ENCODE data around the gene DUSP2. TPM values are rescaled to one million over a fixed set of nuclear protein-coding genes. Genes with fewer than 3 reads are reported as not detected.

Gene DUSP2
- total and polyA plus RNA-seq, 8 donors: 3.6 to 9.4 (median 6.0) TPM

DNA sequence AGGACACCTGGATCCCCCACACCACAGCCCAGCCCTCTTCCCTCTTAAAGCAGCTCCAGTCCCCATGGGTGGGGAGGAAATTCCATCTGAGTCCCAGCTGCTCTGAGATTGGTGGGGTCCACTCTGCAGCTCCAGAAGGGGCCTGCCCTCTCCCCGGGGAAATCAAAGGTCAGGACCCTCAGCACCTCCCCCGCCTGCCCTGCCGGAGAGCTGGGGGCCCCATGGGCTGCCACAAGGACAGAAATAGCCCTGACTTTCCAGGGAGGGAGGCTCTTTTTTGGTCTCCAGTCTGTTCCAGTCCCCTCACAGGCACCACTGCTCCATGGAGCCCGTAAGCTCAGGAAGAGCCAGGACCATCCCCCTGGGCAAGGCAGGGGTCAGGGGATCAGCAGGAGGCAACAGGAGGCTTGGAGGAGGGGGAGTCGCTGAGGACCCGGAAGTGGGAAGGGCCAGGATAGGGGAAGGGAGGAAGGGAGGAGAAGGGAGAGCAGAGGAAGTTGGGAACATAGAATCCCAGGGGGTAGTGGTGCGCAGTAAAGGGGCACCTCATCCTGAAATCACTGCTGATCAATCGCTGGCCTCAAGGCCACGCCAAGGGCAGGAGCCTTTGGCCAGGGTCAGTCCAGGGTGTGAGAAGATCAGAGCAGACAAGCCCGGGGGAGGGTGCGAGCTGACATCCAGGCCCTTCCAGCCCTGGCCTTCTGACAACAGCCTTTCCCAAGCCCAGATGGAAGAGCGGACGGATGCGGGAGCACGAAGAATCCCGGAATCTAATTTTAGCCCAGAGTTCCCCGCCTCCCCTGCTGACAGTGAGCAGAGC lies 36.5 kb downstream of the DUSP2 start:
- no peak for TF ChIP-seq POLR2A (IDR thresholded peaks at IDR 0.05)
- TF ChIP-seq, protein P1, sequence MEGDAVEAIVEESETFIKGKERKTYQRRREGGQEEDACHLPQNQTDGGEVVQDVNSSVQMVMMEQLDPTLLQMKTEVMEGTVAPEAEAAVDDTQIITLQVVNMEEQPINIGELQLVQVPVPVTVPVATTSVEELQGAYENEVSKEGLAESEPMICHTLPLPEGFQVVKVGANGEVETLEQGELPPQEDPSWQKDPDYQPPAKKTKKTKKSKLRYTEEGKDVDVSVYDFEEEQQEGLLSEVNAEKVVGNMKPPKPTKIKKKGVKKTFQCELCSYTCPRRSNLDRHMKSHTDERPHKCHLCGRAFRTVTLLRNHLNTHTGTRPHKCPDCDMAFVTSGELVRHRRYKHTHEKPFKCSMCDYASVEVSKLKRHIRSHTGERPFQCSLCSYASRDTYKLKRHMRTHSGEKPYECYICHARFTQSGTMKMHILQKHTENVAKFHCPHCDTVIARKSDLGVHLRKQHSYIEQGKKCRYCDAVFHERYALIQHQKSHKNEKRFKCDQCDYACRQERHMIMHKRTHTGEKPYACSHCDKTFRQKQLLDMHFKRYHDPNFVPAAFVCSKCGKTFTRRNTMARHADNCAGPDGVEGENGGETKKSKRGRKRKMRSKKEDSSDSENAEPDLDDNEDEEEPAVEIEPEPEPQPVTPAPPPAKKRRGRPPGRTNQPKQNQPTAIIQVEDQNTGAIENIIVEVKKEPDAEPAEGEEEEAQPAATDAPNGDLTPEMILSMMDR (IDR thresholded peaks at IDR 0.05): no peak
- H3K9me3 ChIP-seq: peaks cover 0 to 17% (median 8%) of the 10 kb centered on the region in 4 donors
- 54 to 70% (median 62%) methylated on average over 17 of the region's 17 CpGs for WGBS, 5 donors
- peaks cover 0 to 17% (median 7%) of the 10 kb centered on the region in 4 donors for H3K4me1 ChIP-seq
- intact Hi-C loops (cut with DNase I; ENCODE audit: low total_unique reads): no loop called here
- peak overlapping the region in 2 of 5 donors; percentile 25 to 26 for H3K27ac ChIP-seq
- H3K27me3 ChIP-seq: peaks cover 0 to 15% (median 0%) of the 10 kb centered on the region in 3 donors
- no peaks in the 10 kb centered on the region for H3K36me3 ChIP-seq
- H3K4me3 ChIP-seq: no peak overlapping the region
- DNase-seq: peak in 1 of 2 donors; percentile 78

DNA sequence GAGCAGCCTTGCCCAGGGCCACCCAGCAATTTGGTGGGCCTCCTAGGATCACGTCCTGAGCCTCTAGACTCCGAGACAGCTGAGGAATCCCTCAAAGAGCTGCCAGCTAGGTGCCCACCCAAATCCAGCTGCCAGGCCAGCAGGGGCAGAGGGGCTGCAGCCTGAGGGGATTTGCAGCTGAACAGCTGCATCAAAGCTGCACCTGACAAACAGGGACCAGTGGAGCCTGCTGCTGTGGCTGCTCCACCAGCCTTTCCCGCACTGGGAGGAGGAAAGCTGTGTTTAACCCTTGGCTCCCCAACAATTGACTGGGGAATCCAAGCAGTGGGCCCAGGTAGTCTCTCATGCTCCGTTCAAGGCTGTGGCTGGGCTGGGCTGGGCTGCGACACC lies 37.1 kb downstream of the DUSP2 start:
- no peak for TF ChIP-seq POLR2A (IDR thresholded peaks at IDR 0.05)
- TF ChIP-seq EP300 (IDR thresholded peaks at IDR 0.05): no peak
- TF ChIP-seq, protein P1 (IDR thresholded peaks at IDR 0.05): no peak
- TF ChIP-seq POLR2AphosphoS5 (IDR thresholded peaks at IDR 0.05): no peak
- WGBS, 5 donors: 42 to 50% (median 46%) methylated on average over 5 of the region's 5 CpGs; no CpG with 5 or more reads in 1 of the 5 donors
- Histone ChIP-seq H3K27ac (peak overlapping the region in 2 of 5 donors; percentile 8 to 26), H3K27me3 (peaks cover 0 to 15% (median 0%) of the 10 kb centered on the region in 3 donors), H3K4me1 (peaks cover 0 to 17% (median 7%) of the 10 kb centered on the region in 4 donors), H3K9me3 (peaks cover 0 to 17% (median 8%) of the 10 kb centered on the region in 4 donors), H3K4me3 (no peak overlapping the region), H3K36me3 (no peaks in the 10 kb centered on the region)
- DNase-seq: no peak
- intact Hi-C loops (cut with DNase I; ENCODE audit: low total_unique reads): no loop called here

DNA sequence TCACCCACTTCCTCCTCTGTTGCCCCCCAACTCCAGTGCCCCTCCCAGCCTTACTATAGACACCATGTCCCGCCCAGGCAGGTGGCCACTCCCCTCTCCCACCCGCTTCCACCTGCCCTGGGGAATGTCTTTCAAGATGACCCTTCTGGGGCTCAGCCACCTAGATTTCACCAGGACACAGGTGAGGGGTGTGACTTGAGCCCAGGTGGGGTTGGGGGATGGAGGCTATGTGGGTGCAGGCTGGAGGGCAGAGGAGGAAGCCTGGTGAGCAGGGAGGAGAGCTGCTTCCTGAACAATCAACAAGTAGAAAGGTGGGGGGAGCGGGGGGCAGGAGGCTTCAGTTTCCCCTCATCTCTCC lies 37.6 kb downstream of the DUSP2 start:
- WGBS, 5 donors: 67 to 79% (median 69%) methylated on average over 3 of the region's 3 CpGs
- no peak for DNase-seq
- peaks cover 0 to 17% (median 7%) of the 10 kb centered on the region in 4 donors for H3K4me1 ChIP-seq
- TF ChIP-seq POLR2AphosphoS5 (IDR thresholded peaks at IDR 0.05): no peak
- TF ChIP-seq EP300 (IDR thresholded peaks at IDR 0.05): no peak
- TF ChIP-seq, protein P1 (IDR thresholded peaks at IDR 0.05): no peak
- no peak for TF ChIP-seq POLR2A (IDR thresholded peaks at IDR 0.05)
- no peaks in the 10 kb centered on the region for H3K36me3 ChIP-seq
- H3K9me3 ChIP-seq: peaks cover 0 to 17% (median 8%) of the 10 kb centered on the region in 4 donors
- peak overlapping the region in 1 of 5 donors; percentile 8 for H3K27ac ChIP-seq
- no peak overlapping the region for H3K4me3 ChIP-seq
- intact Hi-C loops (cut with DNase I; ENCODE audit: low total_unique reads): no loop called here
- peaks cover 0 to 15% (median 0%) of the 10 kb centered on the region in 3 donors for H3K27me3 ChIP-seq

DNA sequence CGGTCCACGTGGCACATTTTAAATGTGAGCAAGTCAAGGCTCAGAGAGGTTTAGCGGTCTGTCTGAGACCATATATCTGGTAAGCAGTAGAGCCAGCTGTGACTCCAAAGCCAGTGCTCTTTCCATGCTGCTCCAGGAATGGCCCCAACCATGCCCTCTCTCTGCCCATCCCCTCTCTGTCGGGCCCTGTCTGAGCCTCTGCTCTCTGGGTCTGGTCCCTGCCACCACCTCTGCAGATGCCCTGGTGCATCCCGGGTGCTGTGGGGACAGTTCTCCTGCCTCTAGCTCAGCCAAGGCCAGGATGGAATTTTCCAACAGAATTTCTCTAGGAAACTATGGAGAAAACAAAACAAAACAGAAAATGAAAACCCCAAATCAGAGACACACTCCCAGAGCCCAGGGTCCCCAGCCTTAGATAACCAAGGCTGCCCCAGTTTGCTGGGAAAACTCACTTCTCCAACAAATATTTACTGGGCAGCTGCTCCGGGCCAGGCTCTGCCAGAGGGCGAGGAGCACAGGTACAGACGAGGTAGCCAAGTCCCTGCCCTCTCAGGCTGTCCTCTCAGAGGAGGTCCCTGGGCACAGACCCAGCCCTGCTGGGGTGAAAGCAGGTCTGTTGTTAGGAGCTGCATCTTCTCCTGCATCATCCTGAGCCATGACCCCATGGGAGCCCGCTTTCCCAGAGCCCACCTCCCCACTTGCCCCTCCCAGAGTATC lies 38.1 kb downstream of the DUSP2 start:
- intact Hi-C loops (cut with DNase I; ENCODE audit: low total_unique reads): no loop called here
- Histone ChIP-seq H3K36me3 (no peaks in the 10 kb centered on the region), H3K9me3 (peaks cover 0 to 17% (median 8%) of the 10 kb centered on the region in 4 donors), H3K4me3 (no peak overlapping the region), H3K4me1 (peaks cover 0 to 17% (median 7%) of the 10 kb centered on the region in 4 donors), H3K27ac (peak overlapping the region in 1 of 5 donors; percentile 8), H3K27me3 (peaks cover 0 to 15% (median 0%) of the 10 kb centered on the region in 3 donors)
- no peak for DNase-seq
- 60 to 72% (median 63%) methylated on average over 8 to 9 of the region's 9 CpGs for WGBS, 5 donors
- TF ChIP-seq POLR2AphosphoS5 (IDR thresholded peaks at IDR 0.05) (no peak), POLR2A (IDR thresholded peaks at IDR 0.05) (no peak), EP300 (IDR thresholded peaks at IDR 0.05) (no peak)
- TF ChIP-seq, protein P1 (IDR thresholded peaks at IDR 0.05): no peak
